ENCODE data around the gene MCC.

GRCh38 chr5:113048931-113049330, 439.3 kb downstream of the MCC start:
- TF ChIP-seq CTCF (IDR thresholded peaks at IDR 0.05; ENCODE audit: insufficient read depth, low read length, poor library complexity, severe bottlenecking), result no peak
- TF ChIP-seq EZH2phosphoT487 (conservative IDR thresholded peaks at IDR 0.05; ENCODE audit: low read length), result no peak
